RKO (cell line): Measurements from ENCODE around the gene MGRN1.

ENCODE experiments used
- DNase-seq: peaks from one replicate; pipeline ENCODE4 v3.0.0-alpha.2; 2016; ENCODE audit warnings: low spot score

The MGRN1 gene

DNA sequence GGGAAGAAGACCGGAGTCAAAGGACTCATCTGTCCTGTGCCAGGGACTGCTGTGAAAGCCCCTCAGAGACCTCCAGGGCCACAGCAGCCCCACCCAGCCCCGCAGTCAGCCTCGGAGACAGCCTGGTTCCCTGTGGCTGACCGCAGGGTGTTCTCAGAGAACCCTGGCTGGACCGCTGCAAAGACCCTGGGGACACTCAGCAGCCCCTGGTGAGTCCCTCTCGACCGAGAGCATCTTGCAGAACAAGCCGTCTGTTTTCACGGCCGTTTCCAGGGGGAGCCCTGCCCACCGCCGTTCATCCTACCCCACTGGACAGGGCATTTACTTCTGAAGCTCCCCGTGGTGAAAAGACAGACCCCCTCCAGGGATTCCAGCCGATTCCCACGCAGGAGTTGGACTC is 20.2 kb upstream of the MGRN1 start:
- no peak for DNase-seq

- DNase-seq, result no peak
Measured at GRCh38 chr16:4606354-4606753, 18.3 kb upstream of the MGRN1 start.

DNA sequence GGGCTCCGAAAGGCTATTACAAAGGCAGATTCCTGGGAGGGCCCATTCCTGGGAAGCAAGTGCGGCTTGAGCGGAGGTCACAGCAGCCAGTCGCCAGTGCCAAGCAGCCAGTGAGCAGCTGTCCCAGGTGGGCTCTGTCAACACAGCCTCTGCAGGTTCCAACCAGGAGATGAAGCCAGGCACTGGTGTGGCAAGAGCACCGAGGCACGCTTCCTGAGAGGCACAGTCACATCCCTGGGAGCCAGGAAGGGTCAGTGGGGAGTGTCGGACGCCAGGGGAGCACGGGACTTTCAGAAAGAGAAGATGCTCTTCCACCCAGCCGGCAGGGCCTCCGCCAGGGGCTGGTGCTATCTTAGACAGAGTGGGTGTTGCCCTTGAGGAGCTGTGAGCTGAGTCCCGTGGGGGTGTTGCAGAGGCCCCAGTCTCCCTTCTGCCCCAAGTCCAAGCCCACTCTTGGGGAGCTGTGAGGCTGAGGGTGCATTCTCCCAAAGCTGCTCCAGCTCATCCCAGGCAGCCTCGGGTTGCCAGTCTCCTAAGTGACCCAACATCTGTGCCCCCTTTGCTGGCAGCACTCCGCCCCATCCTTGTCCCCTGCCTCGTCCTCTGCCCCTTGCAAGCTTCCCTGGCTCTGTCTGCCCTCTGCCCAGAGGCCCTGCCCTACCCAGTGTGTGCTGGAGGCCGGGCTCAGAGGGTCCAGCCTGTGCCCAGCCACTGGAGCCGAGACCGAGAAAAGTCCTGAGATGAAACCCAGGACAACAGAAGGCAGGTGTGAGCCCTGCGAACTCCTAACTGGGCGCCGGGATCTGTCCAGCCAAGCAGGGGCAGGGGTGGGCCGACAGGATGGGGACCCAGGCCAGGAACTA is 16.6 kb upstream of the MGRN1 start:
- DNase-seq, result no peak

DNA sequence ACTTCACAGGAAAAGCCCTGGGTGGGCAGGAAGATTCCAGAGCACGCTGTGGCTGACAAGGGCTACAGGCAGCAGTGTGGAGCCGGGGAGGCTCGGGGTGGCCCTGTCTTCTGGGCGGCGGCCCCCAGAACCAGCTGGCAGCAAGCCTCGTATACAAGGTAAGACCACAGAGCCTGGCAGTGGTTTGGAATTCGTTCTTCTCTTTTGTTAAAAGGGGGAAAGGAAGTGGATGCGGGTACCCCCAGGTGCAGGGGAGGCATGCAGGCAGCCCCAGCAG is 16.0 kb upstream of the MGRN1 start:
- DNase-seq, result no peak

DNA sequence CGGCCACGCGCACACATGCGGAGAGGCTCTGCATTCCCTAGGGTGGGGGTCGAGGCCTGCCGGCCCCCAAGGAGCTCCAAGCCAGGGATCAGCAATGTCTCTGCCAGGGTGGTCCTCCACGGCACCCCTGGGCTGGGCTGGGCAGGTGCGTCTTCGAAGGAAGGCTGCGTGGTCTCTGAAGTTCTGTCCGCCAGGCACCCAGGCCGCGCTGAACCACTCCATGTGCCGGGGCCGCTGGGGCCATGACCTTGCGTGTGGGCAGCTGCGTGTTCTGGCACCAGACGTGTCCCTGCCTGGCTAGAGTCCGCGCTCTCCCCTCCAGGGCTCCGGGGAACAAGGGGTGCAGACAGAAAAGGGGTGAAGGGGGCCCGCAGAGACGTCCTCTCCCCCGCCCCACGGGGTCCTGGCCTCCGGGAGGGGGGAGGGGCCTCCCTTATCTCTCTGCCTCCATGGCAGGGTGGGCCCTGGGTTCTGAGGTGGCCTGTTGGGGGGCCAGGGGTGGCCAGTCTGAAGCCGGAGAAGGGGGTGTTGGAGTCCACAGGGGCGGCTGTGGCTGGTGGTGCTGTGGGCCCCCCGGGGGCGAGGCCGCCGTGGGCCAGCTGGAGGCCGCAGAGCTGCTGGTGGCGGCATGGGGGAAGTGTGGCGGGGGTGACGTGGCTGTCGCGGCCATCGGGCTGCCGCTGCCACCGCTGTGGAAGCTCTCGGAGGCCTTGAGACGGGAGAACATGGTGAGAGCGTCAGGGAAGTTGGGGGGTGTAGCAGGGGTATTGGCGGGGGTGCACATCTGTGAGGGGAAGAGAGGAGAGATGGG is 15.2 kb upstream of the MGRN1 start:
- no peak for DNase-seq

- no peak for DNase-seq
Measured at GRCh38 chr16:4610011-4611005, 14.3 kb upstream of the MGRN1 start.

GRCh38 chr16:4611337-4612021 is 13.1 kb upstream of the MGRN1 start:
- DNase-seq, result no peak

GRCh38 chr16:4612474-4612931 is 12.1 kb upstream of the MGRN1 start:
- DNase-seq, result no peak

DNA sequence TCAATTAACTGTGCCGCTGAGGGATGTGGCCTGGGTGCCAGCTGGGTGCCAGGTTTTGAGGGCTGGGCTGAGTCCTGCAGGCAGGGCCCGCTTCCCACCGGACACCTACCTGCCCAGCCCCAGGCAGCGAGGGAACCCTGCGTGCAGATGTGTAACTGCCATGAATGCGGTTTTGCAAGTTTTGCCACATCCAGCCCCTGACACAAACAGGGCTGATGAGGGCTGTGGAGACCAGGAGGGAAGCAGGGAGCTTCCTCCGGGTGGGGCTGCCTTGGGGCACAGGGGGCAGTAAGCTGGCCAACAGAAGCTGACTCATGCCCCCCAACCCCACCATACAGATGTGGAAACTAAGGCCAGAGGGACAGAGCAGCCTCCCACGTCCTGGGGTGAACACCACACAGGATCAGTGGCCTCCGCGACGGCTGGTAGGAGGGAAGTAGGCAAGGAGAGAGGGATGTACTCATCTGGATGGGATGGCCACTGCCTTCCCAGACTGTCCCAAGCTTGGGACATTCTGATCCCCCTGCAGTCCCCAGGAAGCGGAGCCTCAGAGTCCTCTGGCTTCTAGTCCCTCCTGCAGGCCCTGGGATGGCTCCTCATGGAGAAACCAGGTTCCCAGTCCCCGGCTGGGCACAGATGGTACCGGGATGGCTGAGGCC is 11.5 kb upstream of the MGRN1 start:
- no peak for DNase-seq

- peak; percentile 46 for DNase-seq
Measured at GRCh38 chr16:4613636-4614570, 10.7 kb upstream of the MGRN1 start.

GRCh38 chr16:4614571-4615383 is 9.8 kb upstream of the MGRN1 start, which contains the start of gene UBALD1:
Gene UBALD1 (minus strand): TSS chr16:4614888. CDS start chr16:4614797, 91 bp downstream.
- peak; percentile 94 for DNase-seq

- no peak for DNase-seq
Measured at GRCh38 chr16:4615384-4616046, 9.1 kb upstream of the MGRN1 start.

- peak; percentile 100 for DNase-seq
Measured at GRCh38 chr16:4616047-4616811, 8.4 kb upstream of the MGRN1 start.

- no peak for DNase-seq
Measured at GRCh38 chr16:4617880-4618279, 6.7 kb upstream of the MGRN1 start.

DNA sequence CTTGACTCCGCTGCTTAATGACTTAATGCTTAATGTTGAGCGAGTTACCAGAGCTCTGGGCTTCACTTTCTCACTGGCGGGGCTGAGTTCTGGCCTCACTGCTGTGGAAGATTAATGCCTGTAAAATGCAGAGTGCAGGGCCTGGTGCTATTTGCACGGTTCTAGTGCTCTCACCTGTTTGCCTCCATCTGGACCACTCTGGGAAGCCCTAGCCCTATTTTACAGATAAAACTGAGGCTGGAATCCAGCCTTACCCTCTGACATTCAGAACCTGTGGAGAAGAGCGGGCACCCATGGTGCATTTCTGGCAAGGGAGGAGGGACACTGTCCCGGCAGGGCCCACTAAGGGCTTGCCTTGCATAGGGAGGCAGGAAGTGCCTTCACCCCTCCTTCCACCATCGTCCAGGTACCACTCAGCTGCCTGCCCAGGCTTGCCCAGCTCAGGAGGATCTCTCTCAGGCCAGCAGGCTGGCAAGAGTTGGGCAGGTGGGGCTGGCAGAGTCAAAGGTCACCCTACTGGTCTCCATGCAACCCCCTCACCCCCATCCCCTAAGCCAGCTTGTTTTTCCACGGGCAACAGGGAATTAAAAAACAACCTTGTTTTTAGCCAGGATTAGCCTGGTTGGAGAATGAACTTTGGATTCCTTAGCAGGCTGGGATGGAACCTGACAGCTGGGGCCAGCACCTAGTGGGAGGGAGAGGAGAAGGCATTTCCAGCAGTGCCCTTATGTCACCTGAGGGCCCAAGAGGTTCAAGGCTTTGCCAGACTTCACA is 5.8 kb upstream of the MGRN1 start:
- no peak for DNase-seq

- DNase-seq, result no peak
Measured at GRCh38 chr16:4623593-4623992, 1.0 kb upstream of the MGRN1 start.
